ENCODE results near the gene NMT1.

GRCh38 chr17:45156242-45156641 is 95.1 kb downstream of the NMT1 start:
- TF ChIP-seq ZNF423 (tag by site-specific recombination; IDR thresholded peaks at IDR 0.05) (no peak), CTCF (tag by site-specific recombination; IDR thresholded peaks at IDR 0.05) (no peak), MZF1 (tag by site-specific recombination; IDR thresholded peaks at IDR 0.05; ENCODE audit: borderline replicate concordance) (no peak), ZNF211 (tag by site-specific recombination; IDR thresholded peaks at IDR 0.05; ENCODE audit: low read depth) (no peak), YY1 (tag by site-specific recombination; IDR thresholded peaks at IDR 0.05) (no peak), ZNF184 (tag by site-specific recombination; IDR thresholded peaks at IDR 0.05) (no peak), ZNF776 (tag by site-specific recombination; IDR thresholded peaks at IDR 0.05; ENCODE audit: borderline replicate concordance) (no peak), ZNF274 (IDR thresholded peaks at IDR 0.05; ENCODE audit: low read length) (no peak), ZNF274 (tag by site-specific recombination; IDR thresholded peaks at IDR 0.05; ENCODE audit: borderline replicate concordance) (no peak), ZBTB17 (tag by site-specific recombination; IDR thresholded peaks at IDR 0.05) (no peak), ZNF792 (tag by site-specific recombination; IDR thresholded peaks at IDR 0.05) (no peak), ZNF600 (tag by site-specific recombination; IDR thresholded peaks at IDR 0.05) (no peak), REST (tag by site-specific recombination; IDR thresholded peaks at IDR 0.05) (no peak)

All from HEK293 (cell line).